K562 (cell line): ENCODE results near the gene NAA10. TPM values are rescaled to one million over a fixed set of nuclear protein-coding genes. Genes with fewer than 3 reads are reported as not detected.

Experiments used
- ETS2 ChIP-seq: IDR thresholded peaks from 2 replicates; pipeline ENCODE4 v1.6.1; 2016; ENCODE audit warnings: borderline replicate concordance, missing genetic modification characterization, mild to moderate bottlenecking, moderate library complexity, missing compliant biosample characterization; ENCODE audit not compliant: poor library complexity, severe bottlenecking
- ETV1 ChIP-seq: fragments of 450-650 bp; conservative IDR thresholded peaks from 2 replicates; pipeline ENCODE4 v1.6.1; 2016; ENCODE audit warnings: missing genetic modification characterization, control low read depth, low read depth, missing compliant biosample characterization
- NR2C2 ChIP-seq, 2 experiments: fragments of 200-800 bp in 1 of 2; sonication (Bioruptor generic) in 1 of 2; sonication (generic) in 1 of 2; formaldehyde crosslinking in 1 of 2; IDR thresholded peaks; 2 replicates each; pipeline versions ENCODE4 v1.6.1 to v1.8.0; 2016 to 2022; ENCODE audit warnings: mild to moderate bottlenecking in 1 of 2, missing compliant biosample characterization in 1 of 2, missing genetic modification characterization in 1 of 2, missing genetic modification reagents in 1 of 2
- ZFX ChIP-seq: sonication (generic); formaldehyde crosslinking; IDR thresholded peaks from 2 replicates; pipeline ENCODE4 v1.8.0; 2022; ENCODE audit warnings: mild to moderate bottlenecking, missing genetic modification reagents, moderate library complexity
- ZNF282 ChIP-seq: sonication (generic); formaldehyde crosslinking; IDR thresholded peaks from 2 replicates; pipeline ENCODE4 v1.8.1; 2023; ENCODE audit warnings: missing genetic modification reagents
- polyA plus RNA-seq, 8 experiments: library from polyadenylated mRNA; depleted of rRNA in 4 of 8; stranded (reverse) in 5 of 8; unstranded in 3 of 8; fragments of >200 nt; fragmentation: Nextera tagmentation in 2 of 8; fragmentation: Illumina TruSeq in 1 of 8; extraction: Ambion mirVana in 2 of 8; extraction: Trizol in 1 of 8; gene quantifications; 2 replicates each; pipeline versions ENCODE4 v1.2.1 to v1.2.3, GENCODE V29; 2011 to 2014; ENCODE audit warnings: inconsistent platforms in 1 of 8, missing spikeins in 1 of 8
- total RNA-seq, 7 experiments: library from RNA; depleted of rRNA in 6 of 7; stranded (reverse); fragments of >200 nt in 6 of 7; fragmentation: Illumina TruSeq in 2 of 7; extraction: Trizol in 2 of 7; gene quantifications; 2 replicates each; pipeline versions ENCODE4 v1.2.1 to v1.2.3, GENCODE V29; 2011 to 2021; ENCODE audit warnings: low replicate concordance in 1 of 7
- TF ChIP-seq, protein P1 (sequence below), 2 experiments: fragments of 450-650 bp; formaldehyde crosslinking in 1 of 2; IDR thresholded peaks; 2 replicates each; pipeline versions ENCODE4 v1.4.0 to v1.6.1; 2014 to 2020; ENCODE audit warnings: mild to moderate bottlenecking in 2 of 2, borderline replicate concordance in 1 of 2, low read depth in 1 of 2
- TF ChIP-seq, protein P2 (sequence below): fragments of 250-450 bp; sonication (Bioruptor Pico); IDR thresholded peaks from 2 replicates; pipeline ENCODE4 v1.4.0; 2020

The NAA10 gene
- total and polyA plus RNA-seq, 9 of the 15 experiments (the other 6 are each of a cell fraction or from before 2014, with no cell fraction given): 11.1 to 250 (median 134) TPM

DNA sequence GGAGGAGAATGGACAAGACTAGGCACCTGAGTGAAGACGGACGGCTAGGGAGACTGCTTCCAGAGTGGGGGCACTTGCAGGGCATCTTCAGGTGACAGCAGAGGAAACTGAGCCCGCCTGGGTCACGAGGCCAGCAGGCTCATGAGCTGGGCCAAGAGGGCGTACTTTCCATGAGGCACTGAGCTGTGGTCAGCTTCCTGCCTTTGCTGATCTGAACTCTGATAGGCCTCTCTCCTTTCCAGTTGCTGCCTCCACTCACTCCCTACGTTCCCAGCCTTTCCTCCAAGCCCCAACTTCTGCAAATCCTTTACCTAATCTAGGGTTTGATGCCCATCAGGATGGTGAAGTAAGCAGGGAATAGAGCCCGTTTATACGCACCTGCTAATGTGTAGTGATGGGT, 47.5 kb downstream of the NAA10 start (continued):
- TF ChIP-seq, protein P1, sequence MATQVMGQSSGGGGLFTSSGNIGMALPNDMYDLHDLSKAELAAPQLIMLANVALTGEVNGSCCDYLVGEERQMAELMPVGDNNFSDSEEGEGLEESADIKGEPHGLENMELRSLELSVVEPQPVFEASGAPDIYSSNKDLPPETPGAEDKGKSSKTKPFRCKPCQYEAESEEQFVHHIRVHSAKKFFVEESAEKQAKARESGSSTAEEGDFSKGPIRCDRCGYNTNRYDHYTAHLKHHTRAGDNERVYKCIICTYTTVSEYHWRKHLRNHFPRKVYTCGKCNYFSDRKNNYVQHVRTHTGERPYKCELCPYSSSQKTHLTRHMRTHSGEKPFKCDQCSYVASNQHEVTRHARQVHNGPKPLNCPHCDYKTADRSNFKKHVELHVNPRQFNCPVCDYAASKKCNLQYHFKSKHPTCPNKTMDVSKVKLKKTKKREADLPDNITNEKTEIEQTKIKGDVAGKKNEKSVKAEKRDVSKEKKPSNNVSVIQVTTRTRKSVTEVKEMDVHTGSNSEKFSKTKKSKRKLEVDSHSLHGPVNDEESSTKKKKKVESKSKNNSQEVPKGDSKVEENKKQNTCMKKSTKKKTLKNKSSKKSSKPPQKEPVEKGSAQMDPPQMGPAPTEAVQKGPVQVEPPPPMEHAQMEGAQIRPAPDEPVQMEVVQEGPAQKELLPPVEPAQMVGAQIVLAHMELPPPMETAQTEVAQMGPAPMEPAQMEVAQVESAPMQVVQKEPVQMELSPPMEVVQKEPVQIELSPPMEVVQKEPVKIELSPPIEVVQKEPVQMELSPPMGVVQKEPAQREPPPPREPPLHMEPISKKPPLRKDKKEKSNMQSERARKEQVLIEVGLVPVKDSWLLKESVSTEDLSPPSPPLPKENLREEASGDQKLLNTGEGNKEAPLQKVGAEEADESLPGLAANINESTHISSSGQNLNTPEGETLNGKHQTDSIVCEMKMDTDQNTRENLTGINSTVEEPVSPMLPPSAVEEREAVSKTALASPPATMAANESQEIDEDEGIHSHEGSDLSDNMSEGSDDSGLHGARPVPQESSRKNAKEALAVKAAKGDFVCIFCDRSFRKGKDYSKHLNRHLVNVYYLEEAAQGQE (IDR thresholded peaks at IDR 0.05; ENCODE audit: borderline replicate concordance): peak; percentile 25; the same call in 1 of the 2 replicates
- TF ChIP-seq, protein P1 (CRISPR knock-in tag; IDR thresholded peaks at IDR 0.05; ENCODE audit: low read depth): 0 out of 2 replicates have a peak, but pooled peaks have one; percentile 34
- TF ChIP-seq ZNF282 (CRISPR knock-in tag) (no peak), ETV1 (tag) (peak; percentile 22; the same call in 1 of the 2 replicates), NR2C2 (CRISPR knock-in tag; IDR thresholded peaks at IDR 0.05) (no peak), NR2C2 (tag; IDR thresholded peaks at IDR 0.05) (peak; percentile 35; the same call in 1 of the 2 replicates), ZFX (CRISPR knock-in tag) (no peak), ETS2 (tag) (no peak)
- TF ChIP-seq, protein P2, sequence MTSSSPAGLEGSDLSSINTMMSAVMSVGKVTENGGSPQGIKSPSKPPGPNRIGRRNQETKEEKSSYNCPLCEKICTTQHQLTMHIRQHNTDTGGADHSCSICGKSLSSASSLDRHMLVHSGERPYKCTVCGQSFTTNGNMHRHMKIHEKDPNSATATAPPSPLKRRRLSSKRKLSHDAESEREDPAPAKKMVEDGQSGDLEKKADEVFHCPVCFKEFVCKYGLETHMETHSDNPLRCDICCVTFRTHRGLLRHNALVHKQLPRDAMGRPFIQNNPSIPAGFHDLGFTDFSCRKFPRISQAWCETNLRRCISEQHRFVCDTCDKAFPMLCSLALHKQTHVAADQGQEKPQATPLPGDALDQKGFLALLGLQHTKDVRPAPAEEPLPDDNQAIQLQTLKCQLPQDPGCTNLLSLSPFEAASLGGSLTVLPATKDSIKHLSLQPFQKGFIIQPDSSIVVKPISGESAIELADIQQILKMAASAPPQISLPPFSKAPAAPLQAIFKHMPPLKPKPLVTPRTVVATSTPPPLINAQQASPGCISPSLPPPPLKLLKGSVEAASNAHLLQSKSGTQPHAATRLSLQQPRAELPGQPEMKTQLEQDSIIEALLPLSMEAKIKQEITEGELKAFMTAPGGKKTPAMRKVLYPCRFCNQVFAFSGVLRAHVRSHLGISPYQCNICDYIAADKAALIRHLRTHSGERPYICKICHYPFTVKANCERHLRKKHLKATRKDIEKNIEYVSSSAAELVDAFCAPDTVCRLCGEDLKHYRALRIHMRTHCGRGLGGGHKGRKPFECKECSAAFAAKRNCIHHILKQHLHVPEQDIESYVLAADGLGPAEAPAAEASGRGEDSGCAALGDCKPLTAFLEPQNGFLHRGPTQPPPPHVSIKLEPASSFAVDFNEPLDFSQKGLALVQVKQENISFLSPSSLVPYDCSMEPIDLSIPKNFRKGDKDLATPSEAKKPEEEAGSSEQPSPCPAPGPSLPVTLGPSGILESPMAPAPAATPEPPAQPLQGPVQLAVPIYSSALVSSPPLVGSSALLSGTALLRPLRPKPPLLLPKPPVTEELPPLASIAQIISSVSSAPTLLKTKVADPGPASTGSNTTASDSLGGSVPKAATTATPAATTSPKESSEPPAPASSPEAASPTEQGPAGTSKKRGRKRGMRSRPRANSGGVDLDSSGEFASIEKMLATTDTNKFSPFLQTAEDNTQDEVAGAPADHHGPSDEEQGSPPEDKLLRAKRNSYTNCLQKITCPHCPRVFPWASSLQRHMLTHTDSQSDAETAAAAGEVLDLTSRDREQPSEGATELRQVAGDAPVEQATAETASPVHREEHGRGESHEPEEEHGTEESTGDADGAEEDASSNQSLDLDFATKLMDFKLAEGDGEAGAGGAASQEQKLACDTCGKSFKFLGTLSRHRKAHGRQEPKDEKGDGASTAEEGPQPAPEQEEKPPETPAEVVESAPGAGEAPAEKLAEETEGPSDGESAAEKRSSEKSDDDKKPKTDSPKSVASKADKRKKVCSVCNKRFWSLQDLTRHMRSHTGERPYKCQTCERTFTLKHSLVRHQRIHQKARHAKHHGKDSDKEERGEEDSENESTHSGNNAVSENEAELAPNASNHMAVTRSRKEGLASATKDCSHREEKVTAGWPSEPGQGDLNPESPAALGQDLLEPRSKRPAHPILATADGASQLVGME (CRISPR knock-in tag): 0 out of 2 replicates have a peak, but pooled peaks have one; percentile 14
